ENCODE results near the gene SRMS. TPM values are rescaled to one million over a fixed set of nuclear protein-coding genes. Genes with fewer than 3 reads are reported as not detected.

The SRMS gene
- total and polyA plus RNA-seq, 2 donors (not counting 1 experiment from before 2014, with no cell fraction given), result 0.17 to 0.54 TPM

- POLR2A ChIA-PET, result interaction anchor here (0.6 to 2.3 kb wide), 8 partner anchors 12 to 139 kb away, joined by 3 to 12 read pairs (median 4); partner anchors contain the start of gene PPDPF
- H3K27ac Mint-ChIP-seq, result peak within 1 kb of the TSS; percentile 83
- intact Hi-C loops (cut with micrococcal nuclease), result loop anchor here (1.0 kb wide), 1 partner anchor 20 kb away; the partner anchor contains the start of gene FNDC11
These were observed 26.7 kb upstream of the SRMS start, which contains the start of gene HELZ2 for GRCh38 chr20:63574156-63574828. TSS of gene HELZ2 (minus strand) at chr20:63574239. CDS start at chr20:63572385, 1,854 bp downstream.

More at GRCh38 chr20:63574156-63574828, 26.7 kb upstream of the SRMS start, which contains the start of gene HELZ2:
- Histone ChIP-seq H3K4me1 (ENCODE audit: control insufficient read depth in 2 of 2, insufficient read depth in 2 of 2, low read length in 2 of 2) (peaks cover 21 to 38% of the 10 kb centered on the region in 2 donors), H4K20me1 (ENCODE audit: control insufficient read depth, insufficient read depth, low read length, poor library complexity, severe bottlenecking) (peaks cover 28% of the 10 kb centered on the region), H3K36me3 (replicated peaks in 1 of 2; ENCODE audit: control extremely low read depth in 1 of 2, control insufficient read depth in 1 of 2, extremely low read depth in 1 of 2, insufficient read depth in 2 of 2, low read length in 1 of 2) (peaks cover 0 to 13% of the 10 kb centered on the region in 2 experiments), H3K9me3 (ENCODE audit: control extremely low read depth in 1 of 3, control insufficient read depth in 2 of 3, insufficient read depth in 1 of 3, low read length in 2 of 3) (no peaks in the 10 kb centered on the region), H3K79me2 (ENCODE audit: control insufficient read depth, insufficient read depth, low read length) (peaks cover 21% of the 10 kb centered on the region), H3K4me2 (replicated peaks; ENCODE audit: low read depth, low read length, poor library complexity, severe bottlenecking) (peak within 1 kb of the TSS; percentile 98), H3K27ac (ENCODE audit: low read length in 2 of 2) (peak within 1 kb of the TSS; percentile 71 to 86), H3K4me3 (ENCODE audit: control extremely low read depth in 1 of 5, extremely low read depth in 1 of 5, insufficient read depth in 1 of 5, low read depth in 2 of 5, low read length in 4 of 5) (peak within 1 kb of the TSS; percentile 61 to 86 (median 79)), H2AFZ (ENCODE audit: insufficient read depth, low read depth, low read length, poor library complexity, severe bottlenecking) (peak within 1 kb of the TSS; percentile 82), H3K9ac (ENCODE audit: low read length) (peak within 1 kb of the TSS; percentile 85), H3K27me3 (replicated peaks in 1 of 4; ENCODE audit: control extremely low read depth in 1 of 4, control insufficient read depth in 3 of 4, insufficient read depth in 4 of 4, low read length in 3 of 4) (no peaks in the 10 kb centered on the region)
- peaks cover 9% of the 10 kb centered on the region for H3K4me1 Mint-ChIP-seq
- H3K27me3 Mint-ChIP-seq, result no peaks in the 10 kb centered on the region
- DNase-seq (peak; percentile 82), ATAC-seq (ENCODE audit: low read depth) (peak; percentile 93)
- CTCF ChIA-PET, result interaction anchor here (1.1 to 3.1 kb wide), 2 partner anchors 36 to 77 kb away, joined by 4 to 17 read pairs; no protein-coding TSS in a partner anchor
- TF ChIP-seq CTCF (IDR thresholded peaks at IDR 0.05) (no peak), EZH2 (IDR thresholded peaks at IDR 0.05; ENCODE audit: borderline replicate concordance, insufficient read depth, low read depth, low read length, poor library complexity, severe bottlenecking) (no peak)
- WGBS (ENCODE audit: insufficient coverage), result 9% methylated on average over 36 of the region's 40 CpGs
- peak within 1 kb of the TSS; percentile 87 for H3K4me3 Mint-ChIP-seq
- no peaks in the 10 kb centered on the region for H3K9me3 Mint-ChIP-seq (ENCODE audit: insufficient read depth)
